ENCODE data around the gene NGEF. TPM values are rescaled to one million over a fixed set of nuclear protein-coding genes. Genes with fewer than 3 reads are reported as not detected.

Gene NGEF
- total RNA-seq, 2 experiments from 2014 or later: 0.63 TPM; not detected in 1

DNA sequence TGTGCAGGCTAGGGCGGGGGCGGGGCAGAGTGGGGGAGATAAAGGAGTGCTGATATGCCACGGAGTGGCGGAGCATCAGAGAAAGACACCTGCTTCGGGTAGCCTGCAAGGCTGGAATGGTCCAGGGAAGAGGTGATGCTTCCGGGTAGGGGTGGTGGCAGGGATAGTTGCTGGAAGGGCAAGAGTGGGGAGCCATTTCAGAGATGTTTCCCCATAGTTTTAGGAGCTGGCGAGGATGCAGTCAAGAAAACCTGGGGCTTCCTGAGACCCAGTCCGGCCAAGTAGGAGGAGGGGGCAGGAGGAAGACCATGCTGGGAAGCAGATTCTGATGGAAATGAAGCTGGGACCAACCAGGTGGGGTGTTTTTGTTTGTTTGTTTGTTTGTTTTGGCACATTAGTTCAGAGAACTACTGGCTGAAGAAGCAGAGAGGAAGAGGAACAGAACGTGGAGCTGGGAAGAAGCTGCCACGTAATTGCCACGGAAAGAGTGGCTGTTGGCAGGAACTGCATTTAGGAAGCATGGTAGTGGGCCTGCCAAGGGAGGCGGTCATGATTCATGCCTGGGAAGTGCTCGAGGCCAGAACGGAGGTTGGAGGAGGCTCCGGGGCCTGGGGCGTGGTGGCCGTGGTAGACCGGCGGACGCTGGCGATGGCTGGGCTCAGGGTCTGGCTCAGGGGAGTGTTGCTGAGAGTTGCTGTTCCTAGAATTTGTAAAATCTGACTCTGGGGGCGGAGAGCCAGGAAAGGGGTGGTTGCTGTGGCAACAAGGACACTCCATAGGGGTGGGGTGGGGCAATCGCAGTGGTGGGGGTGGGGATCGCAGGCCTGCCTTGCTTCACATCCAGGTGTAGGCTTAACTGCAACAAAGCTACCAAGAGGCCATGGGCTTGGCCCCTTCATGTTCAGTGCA lies 38.4 kb upstream of the NGEF start:
- Mint-ChIP-seq H3K4me3 (no peak overlapping the region), H3K27ac (no peak overlapping the region), H3K27me3 (peaks cover 3% of the 10 kb centered on the region), H3K36me3 (ENCODE audit: low read depth) (no peaks in the 10 kb centered on the region), H3K9me3 (no peaks in the 10 kb centered on the region), H3K4me1 (ENCODE audit: low read depth) (peaks cover 5% of the 10 kb centered on the region)
- intact Hi-C loops (cut with micrococcal nuclease): loop anchor here (10.0 kb wide), 1 partner anchor 197 kb away; no protein-coding TSS in a partner anchor
- POLR2A ChIA-PET: interaction anchor here (1.5 kb wide), 1 partner anchor 10 kb away, joined by 6 read pairs; the partner anchor contains the start of gene INPP5D
- CTCF ChIA-PET: interaction anchor here (0.9 to 4.8 kb wide), 3 partner anchors 9 to 31 kb away, joined by 4 to 38 read pairs (median 32); partner anchors contain the start of gene INPP5D
- no peak for ATAC-seq
- no peak for DNase-seq
- TF ChIP-seq, protein P1, sequence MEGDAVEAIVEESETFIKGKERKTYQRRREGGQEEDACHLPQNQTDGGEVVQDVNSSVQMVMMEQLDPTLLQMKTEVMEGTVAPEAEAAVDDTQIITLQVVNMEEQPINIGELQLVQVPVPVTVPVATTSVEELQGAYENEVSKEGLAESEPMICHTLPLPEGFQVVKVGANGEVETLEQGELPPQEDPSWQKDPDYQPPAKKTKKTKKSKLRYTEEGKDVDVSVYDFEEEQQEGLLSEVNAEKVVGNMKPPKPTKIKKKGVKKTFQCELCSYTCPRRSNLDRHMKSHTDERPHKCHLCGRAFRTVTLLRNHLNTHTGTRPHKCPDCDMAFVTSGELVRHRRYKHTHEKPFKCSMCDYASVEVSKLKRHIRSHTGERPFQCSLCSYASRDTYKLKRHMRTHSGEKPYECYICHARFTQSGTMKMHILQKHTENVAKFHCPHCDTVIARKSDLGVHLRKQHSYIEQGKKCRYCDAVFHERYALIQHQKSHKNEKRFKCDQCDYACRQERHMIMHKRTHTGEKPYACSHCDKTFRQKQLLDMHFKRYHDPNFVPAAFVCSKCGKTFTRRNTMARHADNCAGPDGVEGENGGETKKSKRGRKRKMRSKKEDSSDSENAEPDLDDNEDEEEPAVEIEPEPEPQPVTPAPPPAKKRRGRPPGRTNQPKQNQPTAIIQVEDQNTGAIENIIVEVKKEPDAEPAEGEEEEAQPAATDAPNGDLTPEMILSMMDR (IDR thresholded peaks at IDR 0.05): no peak

DNA sequence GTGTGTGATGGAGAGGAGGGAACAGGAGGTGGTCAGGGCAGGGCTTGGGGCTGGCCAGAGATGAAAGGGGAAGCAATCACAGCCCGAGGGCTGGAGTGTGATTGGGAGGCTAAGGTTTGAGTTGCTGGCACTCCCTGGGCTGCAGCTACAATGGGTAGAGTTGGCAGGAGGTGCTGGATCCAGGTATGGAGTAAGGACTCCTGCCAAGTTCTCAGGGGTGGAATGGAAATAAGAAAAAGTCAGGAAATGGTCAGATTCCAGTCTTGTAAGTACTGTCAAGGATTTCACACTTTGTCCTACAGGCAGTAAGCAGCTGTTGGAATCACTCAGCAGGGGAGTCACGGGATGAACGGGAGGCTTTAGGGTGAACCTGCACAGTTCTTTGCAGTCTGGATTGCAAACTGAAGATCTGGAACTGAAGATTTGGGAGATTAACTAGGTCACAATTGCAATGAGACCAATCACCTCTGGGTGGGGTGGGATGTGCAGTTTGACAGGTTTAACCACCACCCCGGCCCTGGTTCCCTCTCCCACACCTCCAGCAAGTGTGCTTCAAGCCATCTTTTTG lies 36.2 kb upstream of the NGEF start:
- Mint-ChIP-seq H3K4me3 (no peak overlapping the region), H3K27me3 (peaks cover 3% of the 10 kb centered on the region), H3K27ac (no peak overlapping the region), H3K4me1 (ENCODE audit: low read depth) (peaks cover 5% of the 10 kb centered on the region), H3K36me3 (ENCODE audit: low read depth) (no peaks in the 10 kb centered on the region), H3K9me3 (no peaks in the 10 kb centered on the region)
- TF ChIP-seq, protein P1 (IDR thresholded peaks at IDR 0.05): no peak
- DNase-seq (no peak), ATAC-seq (no peak)
- intact Hi-C loops (cut with micrococcal nuclease): no loop called here
- ChIA-PET POLR2A (interaction anchor here (2.7 kb wide), 1 partner anchor 10 kb away, joined by 11 read pairs; the partner anchor contains the start of gene INPP5D), CTCF (interaction anchor here (2.8 kb wide), 1 partner anchor 10 kb away, joined by 11 read pairs; the partner anchor contains the start of gene INPP5D)

DNA sequence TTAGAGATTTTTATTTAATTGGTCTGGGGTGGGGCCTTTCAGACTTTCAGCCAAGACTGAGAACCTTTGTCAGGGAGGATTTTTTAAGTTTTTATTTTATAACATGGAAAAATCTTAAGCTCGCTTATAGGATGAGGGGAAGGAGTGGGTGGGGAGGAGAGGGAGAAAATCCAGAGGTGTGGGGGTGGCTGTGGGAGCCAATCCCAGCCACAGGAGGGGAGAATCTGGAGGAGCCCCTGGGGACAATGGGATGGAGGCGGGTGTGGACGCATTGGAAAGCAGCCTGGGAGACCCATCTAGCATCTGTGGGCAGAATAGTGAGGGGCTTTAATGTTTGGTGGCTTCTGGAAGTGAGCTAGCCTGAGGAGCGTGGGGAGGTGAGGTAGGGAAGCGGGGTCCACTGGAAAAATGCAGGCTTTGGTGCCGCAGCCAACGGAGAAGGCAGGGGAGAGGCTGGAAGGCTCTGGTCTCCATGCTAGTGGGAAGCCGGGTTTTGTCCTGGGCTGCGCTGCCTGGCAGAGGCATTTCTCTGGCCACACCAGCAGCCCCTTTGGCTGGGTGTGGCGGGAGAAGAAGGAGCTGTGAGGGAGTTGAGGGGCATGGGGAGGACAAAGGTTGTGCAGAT lies 35.6 kb upstream of the NGEF start:
- POLR2A ChIA-PET: interaction anchor here (0.9 to 2.7 kb wide), 2 partner anchors 11 to 498 kb away, joined by 3 to 11 read pairs; partner anchors contain the start of gene INPP5D
- peaks cover 3% of the 10 kb centered on the region for H3K27me3 Mint-ChIP-seq
- CTCF ChIA-PET: interaction anchor here (0.9 to 2.8 kb wide), 2 partner anchors 11 to 20 kb away, joined by 3 to 11 read pairs; partner anchors contain the start of gene INPP5D
- TF ChIP-seq, protein P1 (IDR thresholded peaks at IDR 0.05): no peak
- H3K4me1 Mint-ChIP-seq (ENCODE audit: low read depth): peaks cover under 1% of the 10 kb centered on the region
- H3K4me3 Mint-ChIP-seq: no peak overlapping the region
- intact Hi-C loops (cut with micrococcal nuclease): no loop called here
- H3K27ac Mint-ChIP-seq: no peak overlapping the region
- no peaks in the 10 kb centered on the region for H3K36me3 Mint-ChIP-seq (ENCODE audit: low read depth)
- DNase-seq (no peak), ATAC-seq (no peak)
- no peaks in the 10 kb centered on the region for H3K9me3 Mint-ChIP-seq

DNA sequence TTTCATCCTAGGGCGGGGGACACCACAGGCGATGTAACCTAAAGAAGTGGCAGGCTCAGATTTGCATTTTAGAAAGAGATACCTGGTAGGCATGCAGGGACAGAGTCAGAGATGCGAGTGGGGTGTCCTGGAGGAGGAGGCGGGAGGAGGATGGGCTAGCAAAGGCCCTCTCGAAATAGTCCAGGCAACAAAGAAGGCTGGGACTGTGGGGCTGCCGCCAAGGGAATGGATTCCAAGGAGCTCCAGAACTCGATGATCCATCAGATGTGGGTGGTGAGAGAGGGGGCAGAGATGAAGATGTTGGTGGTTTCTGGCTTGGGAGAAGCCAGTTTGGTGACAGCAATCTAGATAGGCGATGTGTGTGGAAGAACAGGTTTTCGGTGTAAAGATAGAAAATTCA lies 34.6 kb upstream of the NGEF start:
- no peak overlapping the region for H3K27ac Mint-ChIP-seq
- ChIA-PET POLR2A (interaction anchor here (0.7 to 2.7 kb wide), 2 partner anchors 10 to 12 kb away, joined by 3 to 11 read pairs; partner anchors contain the start of gene INPP5D), CTCF (interaction anchor here (0.9 to 1.2 kb wide), 2 partner anchors 13 to 19 kb away, joined by 3 read pairs; no protein-coding TSS in a partner anchor)
- H3K4me1 Mint-ChIP-seq (ENCODE audit: low read depth): no peaks in the 10 kb centered on the region
- no peak for DNase-seq
- H3K4me3 Mint-ChIP-seq: no peak overlapping the region
- no peak for ATAC-seq
- H3K27me3 Mint-ChIP-seq: peaks cover 2% of the 10 kb centered on the region
- intact Hi-C loops (cut with micrococcal nuclease): no loop called here
- TF ChIP-seq, protein P1 (IDR thresholded peaks at IDR 0.05): no peak
- no peaks in the 10 kb centered on the region for H3K36me3 Mint-ChIP-seq (ENCODE audit: low read depth)
- no peaks in the 10 kb centered on the region for H3K9me3 Mint-ChIP-seq
